SW 1271 (cell line): Measurements from ENCODE around the gene TUNAR.

ENCODE experiments used
- DNase-seq, 2 experiments: peaks; one replicate each; lab custom pipeline; 2025; lab: John Stamatoyannopoulos, UW

Gene TUNAR

DNA sequence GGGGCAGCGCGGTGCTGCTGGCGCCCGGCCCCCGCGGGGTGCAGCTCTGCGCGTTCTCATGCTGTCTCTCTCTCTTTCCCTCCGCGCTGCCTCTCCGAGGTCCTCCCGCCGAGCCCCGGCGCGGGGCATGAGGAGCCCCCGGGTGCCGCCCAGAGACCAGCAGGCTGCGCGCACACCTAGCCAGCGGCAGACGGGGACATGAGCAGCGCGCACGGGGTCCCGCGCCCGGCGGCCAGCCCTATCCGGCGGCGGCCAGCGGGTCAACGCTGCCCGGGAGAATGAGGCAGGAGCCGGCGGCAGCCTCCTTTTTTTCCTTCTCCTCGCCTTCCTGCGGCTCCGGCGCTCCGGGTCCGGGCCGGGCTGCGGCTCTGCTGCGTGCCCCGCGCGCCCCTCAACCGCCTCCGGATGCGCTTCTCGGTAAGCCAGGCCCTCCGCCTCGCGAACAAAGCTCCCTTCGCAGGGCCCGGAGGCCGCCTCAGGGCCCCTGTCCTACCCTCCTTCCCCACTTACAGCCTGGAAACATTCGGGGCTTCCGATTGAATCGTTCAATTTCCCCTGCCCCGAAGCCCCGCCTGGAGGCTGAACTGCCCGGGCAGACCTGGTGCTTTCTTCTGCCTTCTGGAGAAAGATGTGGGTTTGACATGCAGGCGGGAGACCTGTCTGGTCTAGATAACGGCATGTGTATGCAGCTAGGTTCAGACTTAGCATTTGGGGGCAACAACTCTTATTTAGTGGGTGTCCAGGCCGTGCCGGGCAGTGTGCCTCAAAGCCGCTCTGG, at the start of gene TUNAR:
Gene TUNAR, plus strand, starts transcription at position 72 of the 778 bp plus-strand sequence.
- no peak for DNase-seq

DNA sequence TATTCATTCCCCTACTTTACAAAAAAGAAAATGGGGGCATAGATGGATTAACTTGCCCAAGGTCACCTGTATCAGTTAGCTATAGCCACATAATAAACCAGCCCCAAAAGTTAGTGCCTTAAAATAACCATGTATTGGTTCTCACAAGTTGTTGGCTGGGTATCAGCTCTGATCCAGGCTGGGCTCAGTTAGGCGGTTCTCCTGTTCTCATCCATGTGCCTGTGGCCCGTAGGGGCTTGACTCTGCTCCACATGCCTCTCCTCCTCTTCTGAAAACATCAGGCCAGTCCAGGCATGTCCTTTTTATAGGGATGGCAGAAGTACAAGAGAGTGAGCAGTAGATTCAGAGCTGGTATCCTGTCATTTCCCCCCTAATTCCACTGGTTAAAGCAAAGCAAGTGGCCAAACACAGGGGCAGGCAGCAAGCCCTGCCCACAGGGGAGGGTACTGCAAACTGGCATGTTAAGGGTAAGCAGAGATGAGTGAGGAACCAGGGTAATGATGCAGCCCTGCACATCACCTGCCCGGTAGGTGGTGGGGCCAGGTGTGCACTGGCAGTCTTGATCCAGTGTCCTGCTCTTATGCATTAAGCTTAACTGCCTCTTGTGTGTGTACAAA, 47.9 kb upstream of the TUNAR start:
- no peak for DNase-seq

DNA sequence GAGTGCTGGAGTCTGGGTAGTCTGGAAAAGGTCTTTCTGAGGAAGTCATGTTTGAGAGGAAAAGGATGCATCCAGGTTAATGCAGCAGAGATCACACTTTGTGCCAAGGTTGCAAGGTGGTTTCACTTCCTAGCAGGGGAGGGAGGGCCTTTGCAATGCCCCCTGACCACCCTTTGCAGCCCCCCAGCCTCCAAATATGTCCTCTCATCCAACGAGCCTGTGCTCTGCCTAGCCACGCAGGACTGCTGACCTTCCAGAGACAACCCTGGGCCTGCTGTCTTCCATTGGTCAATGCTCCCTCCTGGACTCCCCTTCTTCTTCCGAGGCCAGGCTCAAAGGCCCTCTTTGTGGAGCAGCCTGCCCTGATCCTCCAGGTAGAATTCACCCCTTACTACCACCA, 47.3 kb upstream of the TUNAR start:
- no peak for DNase-seq

DNA sequence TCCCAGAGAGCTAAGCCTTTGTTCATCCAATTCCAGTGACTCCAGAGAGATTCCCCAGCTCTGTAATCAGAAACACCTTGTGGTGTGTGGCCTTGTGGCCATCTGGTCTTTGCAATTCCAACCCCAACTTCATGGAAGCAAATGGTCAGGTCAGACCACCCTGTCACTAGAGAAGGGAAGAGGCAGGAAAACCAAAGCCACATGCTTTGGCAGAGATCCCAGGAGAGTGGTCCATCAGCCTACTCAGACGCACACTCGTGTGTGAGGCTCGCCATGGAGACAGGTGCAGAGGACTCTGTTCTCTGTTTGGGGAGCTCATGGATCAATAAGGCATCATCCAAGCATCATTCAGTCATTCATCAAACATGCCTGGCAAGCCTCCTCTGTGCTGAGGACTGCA, 46.2 kb upstream of the TUNAR start:
- no peak for DNase-seq

DNA sequence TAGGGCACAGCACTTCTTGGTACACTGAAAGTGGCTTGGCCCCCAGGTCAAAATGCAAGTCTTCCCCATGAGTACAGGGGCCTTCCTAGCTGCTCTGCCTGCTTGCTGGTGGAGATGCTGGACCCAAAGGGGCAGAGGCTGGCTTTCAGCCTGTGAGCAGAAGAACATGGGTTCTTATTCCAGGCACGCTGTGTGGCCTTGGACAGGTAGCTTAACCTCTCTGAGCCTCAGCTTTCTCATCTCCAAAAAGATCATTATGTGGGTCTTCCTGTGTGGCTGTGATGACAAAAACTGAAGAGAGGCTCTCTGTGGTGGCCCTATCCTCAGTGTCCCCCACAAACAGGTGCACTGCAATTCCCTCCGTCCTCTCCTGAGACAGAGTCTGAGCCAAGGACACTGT, 45.6 kb upstream of the TUNAR start:
- no peak for DNase-seq

DNA sequence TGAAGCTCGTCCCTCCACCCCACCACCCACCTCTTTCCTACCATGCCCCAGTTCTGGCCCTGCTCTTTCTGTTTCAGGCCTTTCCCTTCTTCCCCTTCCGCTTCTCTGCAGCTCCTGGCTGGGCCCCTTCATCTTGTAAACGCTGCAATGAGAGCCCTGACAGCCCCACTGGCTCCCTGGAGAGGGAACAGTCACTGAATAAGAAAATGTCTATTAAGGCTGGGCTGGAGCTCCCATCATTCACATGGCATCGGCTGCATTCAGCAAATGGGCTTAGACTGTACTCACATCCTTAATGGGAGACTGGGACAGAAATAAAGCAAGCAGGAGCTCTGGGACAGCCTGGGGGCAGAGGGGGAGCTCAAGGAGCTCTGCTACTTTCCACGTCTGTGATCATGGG, 45.2 kb upstream of the TUNAR start:
- DNase-seq: no peak

DNA sequence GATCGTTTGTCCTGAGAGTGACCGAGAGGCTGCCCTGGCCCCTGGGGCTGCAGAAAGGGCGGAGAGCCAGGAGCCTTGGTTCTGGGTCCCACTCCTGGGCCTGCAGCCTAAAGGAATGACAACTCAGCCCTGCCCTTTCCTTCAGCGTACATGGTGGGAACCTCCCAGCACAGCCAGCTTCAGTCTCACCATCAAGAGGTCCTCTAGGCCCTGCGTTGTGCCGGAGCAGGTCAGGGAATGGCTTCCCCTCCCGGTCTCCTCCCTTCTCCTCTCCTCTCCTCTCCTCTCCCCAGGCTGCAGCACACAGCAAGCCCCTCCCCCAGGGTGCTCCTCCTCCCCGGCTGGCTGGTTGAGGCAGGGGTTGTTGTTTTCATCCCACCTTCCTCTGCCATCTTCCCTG, 44.6 kb upstream of the TUNAR start:
- DNase-seq: no peak

DNA sequence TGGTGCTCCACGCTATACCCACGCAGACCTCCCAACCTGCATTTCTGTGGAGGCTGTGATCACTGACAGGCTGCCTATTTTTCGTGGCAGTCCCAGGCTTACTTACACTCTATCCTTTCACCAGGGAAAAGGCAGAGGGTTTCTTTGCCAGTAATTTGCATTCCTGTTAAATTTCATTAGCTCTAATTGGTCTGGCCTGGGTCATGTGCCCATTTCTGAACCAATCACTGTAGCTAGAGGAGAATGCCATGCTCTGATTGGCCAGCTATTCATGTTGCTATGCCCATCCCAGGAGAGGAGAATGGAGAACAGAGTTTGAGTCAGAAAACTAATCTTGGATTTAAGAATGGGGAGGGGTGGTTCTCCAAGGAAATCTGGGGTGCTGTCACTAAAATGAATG, 43.2 kb upstream of the TUNAR start:
- peak in 1 of 2 experiments; percentile 7 for DNase-seq

DNA sequence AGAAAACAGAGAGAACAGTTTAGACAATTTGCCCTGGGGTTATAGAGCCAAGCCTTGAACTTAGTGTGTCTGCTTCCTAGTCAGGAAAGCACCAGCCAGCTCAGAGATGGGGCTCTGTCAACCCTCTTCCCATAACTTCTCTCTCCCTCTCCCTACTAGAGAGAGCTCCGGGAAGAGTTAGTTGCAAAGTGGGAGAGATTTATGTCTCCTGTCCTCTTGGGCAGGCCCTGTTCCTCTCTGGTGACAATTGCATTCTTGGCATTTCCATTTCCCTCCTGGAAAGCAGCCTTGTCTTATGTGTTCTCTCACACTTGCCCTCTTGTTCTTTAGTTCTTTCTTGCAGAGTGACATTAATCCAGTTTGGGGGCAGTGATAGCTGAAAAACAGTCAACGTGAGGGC, 42.1 kb upstream of the TUNAR start:
- no peak for DNase-seq

DNA sequence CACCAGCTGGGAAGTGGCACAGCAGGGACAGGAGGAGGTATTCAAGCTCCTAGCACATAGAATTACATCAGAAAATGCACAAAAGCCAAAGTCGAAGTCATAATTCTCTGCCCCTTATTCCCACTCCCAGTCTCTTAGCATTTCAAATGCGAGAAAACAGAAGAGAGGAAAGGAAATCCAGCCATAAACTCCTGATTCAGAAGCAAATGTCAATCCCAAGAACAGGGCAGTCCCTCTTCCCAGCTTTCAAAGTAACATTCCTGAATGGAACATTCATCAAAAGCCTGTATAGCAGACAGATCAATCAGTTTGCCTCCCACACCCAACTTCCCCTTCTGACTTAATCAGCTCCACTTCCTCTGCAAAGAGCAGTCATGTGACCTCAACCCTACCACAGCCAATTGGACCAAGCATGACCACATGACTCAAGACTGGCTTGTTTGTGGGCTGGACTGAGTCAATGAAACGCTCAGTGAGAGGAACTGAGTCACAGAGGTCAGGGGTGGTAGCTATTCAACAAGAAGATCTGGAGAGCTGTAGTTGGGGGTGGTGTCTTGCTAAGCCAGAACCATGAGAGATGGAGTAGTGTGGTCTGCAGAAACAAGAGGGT, 41.4 kb upstream of the TUNAR start:
- DNase-seq: no peak

DNA sequence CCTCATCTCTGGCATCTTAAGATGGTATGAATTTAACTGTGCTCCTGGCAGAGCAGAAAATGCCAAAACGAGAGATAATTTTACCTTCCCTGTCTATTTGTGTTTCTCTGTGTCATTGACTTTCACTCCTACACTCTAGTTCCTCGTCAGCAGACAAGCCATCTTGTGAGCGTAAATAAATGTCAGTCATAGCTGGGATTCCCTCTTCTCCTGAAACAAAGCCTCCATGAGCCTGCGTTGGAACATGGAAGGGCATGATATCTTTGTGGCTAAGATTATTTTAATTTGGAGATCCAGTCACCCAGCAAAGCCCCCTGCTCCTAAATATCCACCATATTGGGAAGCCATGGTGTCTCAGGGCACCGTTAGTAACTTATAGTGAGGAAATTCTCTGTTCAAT, 37.8 kb upstream of the TUNAR start:
- no peak for DNase-seq

DNA sequence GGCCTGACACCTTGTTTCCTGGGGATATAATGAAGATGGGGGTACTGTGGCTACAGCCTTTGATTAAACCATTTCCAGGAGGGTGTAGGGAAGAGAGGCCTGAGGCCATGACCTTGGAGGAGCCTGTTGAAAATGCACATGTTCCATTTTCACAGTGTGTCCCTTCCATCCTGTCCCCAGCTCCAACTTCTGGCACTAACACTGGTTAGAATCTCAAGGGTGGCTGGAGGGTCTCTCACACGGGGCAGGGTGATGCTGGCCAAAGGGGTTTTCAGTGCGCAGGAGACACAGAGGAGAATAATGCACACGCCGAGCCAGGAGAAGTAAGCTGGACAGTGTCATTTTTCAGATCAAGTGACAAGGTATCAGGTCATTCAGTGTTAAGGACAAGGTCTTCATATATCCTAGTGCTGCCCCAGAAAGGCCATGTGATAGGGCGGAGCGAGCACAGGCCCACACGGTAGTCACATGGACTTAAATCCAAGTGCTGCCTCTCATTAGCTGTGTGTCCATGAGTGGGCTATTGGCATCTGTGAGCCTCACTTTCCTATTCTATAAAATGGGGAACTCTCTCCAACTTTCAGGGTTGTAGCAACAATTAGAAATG, 36.4 kb upstream of the TUNAR start:
- no peak for DNase-seq

DNA sequence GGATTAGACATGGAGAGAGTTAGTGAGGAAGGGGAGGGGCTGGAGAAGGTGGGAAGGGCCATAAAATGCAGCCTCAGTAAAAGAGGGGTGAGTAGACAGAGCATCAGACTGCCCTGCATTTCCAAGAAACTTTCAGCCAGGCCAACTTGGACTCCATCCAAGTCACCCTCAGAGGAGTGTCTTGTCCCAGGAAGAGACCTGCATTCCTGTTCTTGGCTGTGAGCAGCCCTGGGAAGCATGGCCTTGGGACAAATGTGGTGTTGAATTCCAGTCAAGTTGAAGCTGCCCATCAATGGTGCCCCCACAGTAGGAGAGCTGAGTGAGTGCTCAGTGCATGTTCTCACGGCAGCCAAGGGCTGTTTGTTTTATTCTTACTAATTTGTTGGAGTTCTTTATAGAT, 35.0 kb upstream of the TUNAR start:
- no peak for DNase-seq

DNA sequence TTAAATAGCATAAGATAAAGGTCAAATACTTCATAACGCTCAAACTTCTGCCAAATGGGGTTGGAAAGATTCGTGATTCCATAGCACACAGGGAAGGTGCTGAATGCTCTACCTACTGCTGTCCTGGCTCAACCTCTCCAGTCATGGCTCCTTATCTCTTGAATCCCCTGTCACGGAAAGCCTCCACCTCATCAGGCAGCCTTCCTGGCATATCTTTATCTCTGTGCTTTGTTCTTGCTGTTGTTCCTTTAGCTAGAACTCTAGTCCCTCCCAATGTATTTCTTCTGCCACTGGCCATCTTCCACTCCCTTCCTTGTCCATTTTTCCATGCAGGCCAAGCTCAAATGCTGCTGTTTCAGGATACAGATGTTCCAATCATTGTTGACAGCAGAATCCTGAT, 26.9 kb upstream of the TUNAR start:
- DNase-seq: no peak

DNA sequence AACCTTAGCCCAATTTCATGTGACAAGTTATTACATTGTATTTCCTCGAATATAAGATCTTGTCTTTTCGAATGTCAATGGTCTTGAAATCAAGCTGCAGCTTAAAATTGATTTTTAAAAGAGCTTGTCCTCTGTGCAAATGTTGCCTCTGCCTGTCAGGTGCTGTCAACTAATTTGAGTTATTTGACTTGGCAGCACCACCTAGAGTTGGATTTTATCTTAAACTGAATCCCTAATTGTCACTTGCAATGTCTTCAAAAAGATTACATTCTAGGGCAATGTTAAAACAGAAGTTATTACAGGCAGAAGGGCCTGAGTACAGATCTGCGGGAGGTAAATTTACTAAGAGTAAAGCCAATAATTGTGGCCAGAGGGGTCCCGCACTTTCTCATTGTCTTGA, 26.2 kb upstream of the TUNAR start:
- DNase-seq: no peak

DNA sequence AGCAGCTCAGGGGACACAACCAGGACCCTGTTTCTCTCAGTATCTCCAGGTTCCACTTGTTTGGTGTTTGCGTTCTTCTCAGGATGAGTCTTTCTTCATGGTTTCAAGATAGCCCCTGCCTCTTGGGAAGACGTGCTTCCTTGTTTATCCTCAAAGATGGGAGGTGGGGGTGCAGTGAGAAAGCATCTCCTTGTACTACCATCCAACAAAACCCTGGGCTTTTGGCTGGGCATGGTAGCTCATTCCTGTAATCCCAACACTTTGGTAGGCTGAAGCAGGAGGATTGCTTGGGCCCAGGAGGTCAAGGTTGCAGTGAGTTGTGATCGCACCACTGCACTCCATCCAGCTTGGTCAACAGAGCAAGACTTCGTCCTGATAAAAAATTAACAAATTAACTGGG, 21.0 kb upstream of the TUNAR start:
- DNase-seq: no peak

DNA sequence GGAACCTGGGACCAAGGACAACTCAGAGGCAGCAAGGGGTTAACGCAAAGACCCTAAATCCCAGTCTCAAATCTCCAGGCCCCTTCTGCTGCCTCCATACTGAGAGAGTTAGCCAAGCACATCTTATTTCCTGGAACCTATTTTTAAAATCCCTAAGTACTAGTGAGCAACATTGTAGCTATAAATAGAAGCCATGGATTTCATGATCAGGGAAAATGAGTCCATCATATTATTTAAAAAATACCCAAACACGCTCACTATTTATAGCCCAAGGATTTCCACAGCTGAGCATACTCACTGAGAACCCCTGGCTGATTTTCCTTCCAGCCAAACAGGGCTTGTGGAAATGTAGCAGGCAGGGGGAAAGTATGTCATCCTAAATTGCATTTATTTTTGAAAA, 19.4 kb upstream of the TUNAR start:
- no peak for DNase-seq

DNA sequence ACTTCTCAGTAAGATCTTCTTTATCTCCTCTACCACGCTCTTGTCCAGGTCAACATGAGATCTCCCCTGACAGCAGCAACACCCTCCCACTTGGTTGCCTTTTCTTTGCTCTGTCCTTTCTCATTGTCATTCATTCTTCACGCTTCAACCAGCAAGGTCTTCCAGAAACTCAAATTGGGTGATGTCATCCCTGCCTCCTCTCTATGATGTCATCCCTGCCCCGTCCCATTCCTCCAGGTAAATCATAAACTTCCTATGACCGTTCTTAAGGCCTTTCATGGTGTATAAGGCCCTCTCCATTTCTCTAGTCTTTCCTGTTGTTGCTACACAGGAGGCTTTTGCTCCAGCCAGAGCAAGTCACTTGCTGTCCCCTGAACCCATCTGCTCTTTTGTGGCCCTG, 17.7 kb upstream of the TUNAR start:
- DNase-seq: no peak

DNA sequence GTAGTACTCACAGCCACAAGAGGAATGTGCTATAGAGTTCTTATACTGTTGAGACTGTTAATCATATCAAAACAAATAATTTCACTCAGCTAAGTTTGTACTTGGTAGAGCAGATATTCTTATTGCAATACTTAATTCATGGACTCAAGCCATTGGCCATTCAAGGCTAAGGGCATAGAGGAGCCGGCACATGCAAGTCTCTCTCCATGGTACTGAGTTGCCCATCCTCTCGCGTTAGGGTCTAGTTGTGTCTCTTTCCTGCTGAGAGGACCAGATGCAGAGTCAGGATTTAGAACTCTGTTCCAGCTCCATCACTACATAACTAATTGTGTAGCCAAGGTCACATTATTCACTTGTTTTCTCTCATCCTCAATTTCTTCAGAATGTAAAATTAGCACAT, 14.4 kb upstream of the TUNAR start:
- no peak for DNase-seq

DNA sequence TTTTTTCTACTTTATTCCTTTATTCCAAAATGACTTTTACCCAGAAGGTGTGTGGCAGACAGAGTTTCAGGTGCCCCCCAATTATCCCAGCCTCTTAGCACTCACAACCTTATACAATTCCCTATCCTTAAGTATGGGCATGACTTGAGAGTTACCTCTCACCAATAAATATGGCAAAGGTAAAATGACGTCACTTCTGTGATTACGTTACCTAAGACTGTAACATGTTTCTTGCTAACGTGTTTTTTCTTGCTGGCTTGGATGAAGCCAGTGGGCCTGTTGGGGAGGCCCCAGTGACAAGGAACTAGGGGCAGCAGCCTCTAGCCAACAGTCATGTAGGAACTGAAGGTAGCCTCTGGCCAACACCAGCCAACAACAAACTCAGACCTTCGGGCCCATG, 13.3 kb upstream of the TUNAR start:
- DNase-seq: no peak

DNA sequence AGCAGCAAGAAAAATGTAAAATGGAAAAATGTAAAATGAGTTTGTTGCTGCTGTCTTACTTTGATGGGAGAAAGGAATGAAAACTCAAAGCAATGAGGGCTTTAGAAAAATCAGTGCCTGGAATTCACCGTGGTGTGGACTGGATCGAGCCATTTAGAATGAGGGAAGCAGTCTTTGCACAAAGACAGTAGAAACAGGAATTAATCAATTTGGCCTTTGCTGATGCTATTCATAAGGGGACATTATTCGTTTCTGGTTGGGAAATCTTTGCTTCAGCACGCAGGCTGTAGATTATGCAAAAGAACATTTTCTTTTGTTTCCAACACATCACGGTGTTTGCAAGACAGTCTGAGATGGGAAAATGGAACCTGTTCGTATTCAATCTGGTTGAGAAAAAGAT, 6.9 kb upstream of the TUNAR start:
- no peak for DNase-seq

DNA sequence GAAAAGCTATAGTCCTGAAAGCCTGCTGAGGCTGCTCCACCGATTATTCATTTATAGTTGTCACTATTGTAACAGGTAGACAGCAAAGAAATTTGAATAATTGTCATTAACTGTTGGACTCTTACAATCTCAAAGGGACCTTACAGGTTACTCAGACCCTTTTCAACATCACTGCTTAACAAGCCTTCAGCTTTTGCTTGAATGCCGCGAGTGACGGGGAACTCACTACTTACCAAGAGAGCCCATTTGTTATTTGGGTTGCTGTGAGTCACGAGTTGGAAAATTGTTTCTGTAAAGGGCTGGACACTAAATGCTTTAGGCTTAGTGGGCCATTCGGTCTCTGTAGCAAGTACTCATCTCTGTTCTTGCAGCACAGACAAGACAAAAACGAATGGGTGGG, 5.9 kb upstream of the TUNAR start:
- DNase-seq: no peak

DNA sequence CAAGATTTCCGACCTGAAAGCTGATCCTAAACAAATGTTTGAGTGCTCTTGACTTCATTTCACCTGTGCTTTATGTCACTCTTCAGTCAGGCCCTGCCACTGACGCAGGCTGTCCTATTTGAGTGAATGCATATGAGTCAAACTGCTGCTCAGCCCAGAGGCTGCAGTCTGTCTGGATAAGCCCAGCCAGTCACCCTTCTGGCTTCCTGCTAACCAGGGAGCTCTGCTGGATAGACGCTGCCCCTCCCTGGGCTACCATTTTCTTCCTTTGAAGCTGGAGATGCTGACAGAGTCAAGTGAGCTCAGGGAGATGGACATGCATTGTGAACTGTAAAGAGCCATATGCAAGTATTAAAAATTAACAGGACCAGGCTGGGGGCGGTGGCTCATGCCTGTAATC, 5.1 kb upstream of the TUNAR start:
- no peak for DNase-seq
